HEK293 (cell line): ENCODE measurements around the gene MS4A14.

Experiments used
- CTCF ChIA-PET: fragments of 350-600 bp; formaldehyde crosslinking; extraction: SDS; loops from one replicate; lab custom pipeline; 2021; ENCODE audit warnings: antibody characterized with exemption; lab: Yijun Ruan, JAX
- POLR2A ChIA-PET: fragments of 300-600 bp; formaldehyde crosslinking; extraction: SDS; loops from one replicate; lab custom pipeline; 2020; ENCODE audit warnings: antibody characterized with exemption, inconsistent platforms; lab: Yijun Ruan, JAX
- H3K27ac ChIP-seq: fragments of 200-500 bp; sonication (Bioruptor generic); 2 replicates; pipeline ENCODE4 v1.5.1; 2014; ENCODE audit warnings: low read depth, low read length, control low read depth, inconsistent platforms; ENCODE audit errors: extremely low read depth
- H3K36me3 ChIP-seq, 2 experiments: fragments of 200-500 bp in 1 of 2; sonication (Bioruptor generic) in 1 of 2; 1 replicate in 1 of 2; 2 replicates in 1 of 2; pipeline ENCODE4 v1.5.1; 2014 to 2017; ENCODE audit warnings: inconsistent platforms in 2 of 2, low read length in 2 of 2; ENCODE audit not compliant: control insufficient read depth in 2 of 2, insufficient read depth in 1 of 2
- H3K4me1 ChIP-seq: fragments of 200-500 bp; sonication (Bioruptor generic); 2 replicates; pipeline ENCODE4 v1.5.1; 2014; ENCODE audit warnings: mild to moderate bottlenecking, low read length, inconsistent platforms; ENCODE audit not compliant: control insufficient read depth, insufficient read depth
- H3K4me3 ChIP-seq: 2 replicates; pipeline ENCODE4 v1.5.1; 2011; ENCODE audit warnings: low read depth, mild to moderate bottlenecking, control low read depth, low read length, moderate library complexity
- H3K9me3 ChIP-seq: fragments of 200-500 bp; sonication (Bioruptor generic); 2 replicates; pipeline ENCODE4 v1.5.1; 2014; ENCODE audit warnings: low read depth, low read length, inconsistent platforms; ENCODE audit not compliant: control insufficient read depth, insufficient read depth
- ATF2 ChIP-seq: fragments of 450-650 bp; formaldehyde crosslinking; IDR thresholded peaks from 2 replicates; pipeline ENCODE4 v1.5.1; 2016; ENCODE audit warnings: missing biosample characterization, missing genetic modification characterization, low read depth
- YY1 ChIP-seq: fragments of 450-650 bp; formaldehyde crosslinking; IDR thresholded peaks from 2 replicates; pipeline ENCODE4 v1.5.1; 2018; ENCODE audit warnings: missing biosample characterization, missing genetic modification characterization
- ZBTB6 ChIP-seq: fragments of 450-650 bp; formaldehyde crosslinking; IDR thresholded peaks from 2 replicates; pipeline ENCODE4 v1.5.1; 2017; ENCODE audit warnings: missing biosample characterization, missing genetic modification characterization
- ZBTB7A ChIP-seq: fragments of 450-650 bp; formaldehyde crosslinking; IDR thresholded peaks from 2 replicates; pipeline ENCODE4 v1.5.1; 2016; ENCODE audit warnings: low read depth, missing biosample characterization, missing genetic modification characterization
- ZNF221 ChIP-seq: fragments of 450-650 bp; formaldehyde crosslinking; IDR thresholded peaks from 2 replicates; pipeline ENCODE4 v1.5.1; 2017; ENCODE audit warnings: missing biosample characterization, missing genetic modification characterization, borderline replicate concordance
- ZNF341 ChIP-seq: fragments of 450-650 bp; formaldehyde crosslinking; IDR thresholded peaks from 2 replicates; pipeline ENCODE4; 2016; ENCODE audit warnings: low read depth, missing biosample characterization, missing genetic modification characterization
- ZNF560 ChIP-seq: fragments of 450-650 bp; formaldehyde crosslinking; IDR thresholded peaks from 2 replicates; pipeline ENCODE4 v1.5.1; 2017; ENCODE audit warnings: missing biosample characterization, missing genetic modification characterization, borderline replicate concordance
- TF ChIP-seq, protein P1 (sequence below): IDR thresholded peaks from 2 replicates; pipeline ENCODE4 v1.6.1; 2011; ENCODE audit warnings: mild to moderate bottlenecking, low read depth, low read length, borderline replicate concordance
- TF ChIP-seq, protein P2 (sequence below): fragments of 450-650 bp; formaldehyde crosslinking; IDR thresholded peaks from 2 replicates; pipeline ENCODE4 v1.5.1; 2016; ENCODE audit warnings: missing biosample characterization, missing genetic modification characterization, borderline replicate concordance
- TF ChIP-seq, protein P3 (sequence below): fragments of 450-650 bp; formaldehyde crosslinking; IDR thresholded peaks from 2 replicates; pipeline ENCODE4 v1.5.1; 2016; ENCODE audit warnings: missing biosample characterization, missing genetic modification characterization

Gene MS4A14

DNA sequence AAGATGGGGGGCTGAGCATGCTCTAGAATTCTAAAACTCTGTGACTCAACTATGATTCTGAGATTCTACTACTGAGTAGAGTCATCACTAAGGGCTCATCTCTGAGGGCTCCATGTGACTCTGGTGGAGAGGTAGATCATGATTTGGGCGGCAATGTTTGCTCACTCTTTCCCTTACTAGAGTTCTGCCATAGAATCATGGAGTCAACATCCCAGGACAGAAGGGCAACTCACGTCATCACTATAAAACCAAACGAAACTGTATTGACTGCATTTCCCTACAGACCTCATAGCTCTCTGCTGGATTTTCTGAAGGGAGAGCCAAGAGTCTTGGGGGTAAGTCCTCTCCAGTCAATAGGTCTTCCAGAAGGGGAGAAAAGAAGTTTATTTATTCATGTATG, at the start of gene MS4A14:
Gene MS4A14 (plus strand): TSS at position 78 of the 400 bp plus-strand sequence. CDS start 120 bp downstream, at position 198.
- Histone ChIP-seq H3K36me3 (no peaks in the 10 kb centered on the region), H3K4me1 (no peaks in the 10 kb centered on the region), H3K27ac (no peak within 1 kb of the TSS), H3K4me3 (no peak within 1 kb of the TSS), H3K9me3 (no peaks in the 10 kb centered on the region)
- POLR2A ChIA-PET = no interaction called here
- CTCF ChIA-PET = interaction anchor here (0.6 to 1.0 kb wide), 2 partner anchors 34 to 52 kb away, joined by 3 read pairs; no protein-coding TSS in a partner anchor
- TF ChIP-seq YY1 (no peak), ZNF560 (no peak), ZNF341 (tag by site-specific recombination) (no peak), ZNF221 (tag by site-specific recombination) (no peak)
- TF ChIP-seq, protein P1, sequence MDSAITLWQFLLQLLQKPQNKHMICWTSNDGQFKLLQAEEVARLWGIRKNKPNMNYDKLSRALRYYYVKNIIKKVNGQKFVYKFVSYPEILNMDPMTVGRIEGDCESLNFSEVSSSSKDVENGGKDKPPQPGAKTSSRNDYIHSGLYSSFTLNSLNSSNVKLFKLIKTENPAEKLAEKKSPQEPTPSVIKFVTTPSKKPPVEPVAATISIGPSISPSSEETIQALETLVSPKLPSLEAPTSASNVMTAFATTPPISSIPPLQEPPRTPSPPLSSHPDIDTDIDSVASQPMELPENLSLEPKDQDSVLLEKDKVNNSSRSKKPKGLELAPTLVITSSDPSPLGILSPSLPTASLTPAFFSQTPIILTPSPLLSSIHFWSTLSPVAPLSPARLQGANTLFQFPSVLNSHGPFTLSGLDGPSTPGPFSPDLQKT = no peak
- TF ChIP-seq, protein P2, sequence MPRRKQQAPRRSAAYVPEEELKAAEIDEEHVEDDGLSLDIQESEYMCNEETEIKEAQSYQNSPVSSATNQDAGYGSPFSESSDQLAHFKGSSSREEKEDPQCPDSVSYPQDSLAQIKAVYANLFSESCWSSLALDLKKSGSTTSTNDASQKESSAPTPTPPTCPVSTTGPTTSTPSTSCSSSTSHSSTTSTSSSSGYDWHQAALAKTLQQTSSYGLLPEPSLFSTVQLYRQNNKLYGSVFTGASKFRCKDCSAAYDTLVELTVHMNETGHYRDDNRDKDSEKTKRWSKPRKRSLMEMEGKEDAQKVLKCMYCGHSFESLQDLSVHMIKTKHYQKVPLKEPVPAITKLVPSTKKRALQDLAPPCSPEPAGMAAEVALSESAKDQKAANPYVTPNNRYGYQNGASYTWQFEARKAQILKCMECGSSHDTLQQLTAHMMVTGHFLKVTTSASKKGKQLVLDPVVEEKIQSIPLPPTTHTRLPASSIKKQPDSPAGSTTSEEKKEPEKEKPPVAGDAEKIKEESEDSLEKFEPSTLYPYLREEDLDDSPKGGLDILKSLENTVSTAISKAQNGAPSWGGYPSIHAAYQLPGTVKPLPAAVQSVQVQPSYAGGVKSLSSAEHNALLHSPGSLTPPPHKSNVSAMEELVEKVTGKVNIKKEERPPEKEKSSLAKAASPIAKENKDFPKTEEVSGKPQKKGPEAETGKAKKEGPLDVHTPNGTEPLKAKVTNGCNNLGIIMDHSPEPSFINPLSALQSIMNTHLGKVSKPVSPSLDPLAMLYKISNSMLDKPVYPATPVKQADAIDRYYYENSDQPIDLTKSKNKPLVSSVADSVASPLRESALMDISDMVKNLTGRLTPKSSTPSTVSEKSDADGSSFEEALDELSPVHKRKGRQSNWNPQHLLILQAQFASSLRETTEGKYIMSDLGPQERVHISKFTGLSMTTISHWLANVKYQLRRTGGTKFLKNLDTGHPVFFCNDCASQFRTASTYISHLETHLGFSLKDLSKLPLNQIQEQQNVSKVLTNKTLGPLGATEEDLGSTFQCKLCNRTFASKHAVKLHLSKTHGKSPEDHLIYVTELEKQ (tag by site-specific recombination) = no peak

DNA sequence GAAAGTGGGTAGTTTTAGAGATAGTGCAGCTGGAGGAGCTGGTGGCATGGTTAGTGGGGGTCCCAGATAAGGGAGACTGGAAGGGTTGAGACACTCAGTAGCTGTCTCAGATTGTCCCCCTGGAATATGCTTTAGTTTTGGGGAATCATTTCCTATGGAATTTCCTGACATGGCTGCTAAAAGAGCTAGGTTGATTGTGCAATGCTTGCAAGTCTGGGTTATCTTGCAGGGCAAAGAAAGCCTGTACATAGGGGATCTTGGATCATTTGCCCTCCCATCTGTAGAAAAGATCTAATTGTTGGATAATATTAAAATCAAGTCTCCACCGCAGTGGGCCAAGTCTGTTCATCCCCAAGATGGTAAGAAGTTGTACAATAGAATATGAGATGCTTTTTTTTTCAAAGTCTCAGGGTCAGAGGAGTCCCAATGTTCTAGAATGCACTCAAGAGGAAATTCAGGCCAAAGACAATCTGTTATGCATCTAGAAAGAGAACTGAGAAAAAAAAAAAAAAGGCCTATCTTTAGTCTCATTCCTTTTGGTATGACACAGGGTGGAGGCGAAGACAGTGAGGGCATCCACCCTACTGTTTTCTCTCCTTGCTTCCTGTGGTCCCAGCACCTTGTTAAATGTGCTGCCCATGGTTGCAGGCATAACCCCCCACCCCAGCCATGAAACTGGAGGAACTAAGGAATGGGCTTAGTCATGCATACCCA, 49.0 kb upstream of the MS4A14 start:
- ChIA-PET POLR2A (no interaction called here), CTCF (interaction anchor here (0.7 to 3.8 kb wide), 2 partner anchors 13 to 82 kb away, joined by 4 to 30 read pairs; no protein-coding TSS in a partner anchor)
- Histone ChIP-seq H3K9me3 (no peaks in the 10 kb centered on the region), H3K4me1 (no peaks in the 10 kb centered on the region), H3K4me3 (no peak overlapping the region), H3K36me3 (no peaks in the 10 kb centered on the region), H3K27ac (no peak overlapping the region)
- TF ChIP-seq ATF2 (tag by site-specific recombination) (no peak), ZBTB7A (tag by site-specific recombination) (no peak)

GRCh38 chr11:60348116-60348515, 48.1 kb upstream of the MS4A14 start:
- POLR2A ChIA-PET = no interaction called here

More at GRCh38 chr11:60348116-60348515, 48.1 kb upstream of the MS4A14 start:
- Histone ChIP-seq H3K27ac (no peak overlapping the region), H3K4me1 (no peaks in the 10 kb centered on the region), H3K9me3 (no peaks in the 10 kb centered on the region), H3K36me3 (no peaks in the 10 kb centered on the region), H3K4me3 (no peak overlapping the region)
- CTCF ChIA-PET = no interaction called here
- TF ChIP-seq, protein P3, sequence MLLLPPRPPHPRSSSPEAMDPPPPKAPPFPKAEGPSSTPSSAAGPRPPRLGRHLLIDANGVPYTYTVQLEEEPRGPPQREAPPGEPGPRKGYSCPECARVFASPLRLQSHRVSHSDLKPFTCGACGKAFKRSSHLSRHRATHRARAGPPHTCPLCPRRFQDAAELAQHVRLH (tag by site-specific recombination) = no peak
- no peak for TF ChIP-seq ZBTB6 (tag by site-specific recombination)
